GM12891 (cell line): Measurements from ENCODE around the gene RAB14.

Experiments
- PAX5 ChIP-seq: IDR thresholded peaks from 2 replicates; pipeline ENCODE4 v1.6.1; 2011; ENCODE audit warnings: low read length, moderate library complexity, mild to moderate bottlenecking; ENCODE audit not compliant: insufficient read depth, severe bottlenecking
- POLR2A ChIP-seq: IDR thresholded peaks from 2 replicates; pipeline ENCODE4 v1.6.1; 2011; ENCODE audit warnings: low read depth, low read length, control low read depth
- POLR2AphosphoS5 ChIP-seq: IDR thresholded peaks from 2 replicates; pipeline ENCODE4 v1.6.1; 2011; ENCODE audit warnings: low read depth, low read length, control low read depth
- POU2F2 ChIP-seq: IDR thresholded peaks from 2 replicates; pipeline ENCODE4 v1.6.1; 2011; ENCODE audit warnings: low read depth, mild to moderate bottlenecking, control low read depth, low read length, moderate library complexity
- SPI1 ChIP-seq: IDR thresholded peaks from 2 replicates; pipeline ENCODE4 v1.6.1; 2011; ENCODE audit warnings: low read depth, low read length, control low read depth
- TAF1 ChIP-seq: IDR thresholded peaks from 2 replicates; pipeline ENCODE4 v1.6.1; 2011; ENCODE audit warnings: low read depth, low read length, control low read depth

- TF ChIP-seq POLR2AphosphoS5 (no peak), POLR2A (no peak), PAX5 (no peak), TAF1 (no peak), POU2F2 (no peak), SPI1 (no peak)
These were observed 60.4 kb downstream of the RAB14 start for GRCh38 chr9:121141306-121141705.
